ENCODE results near the gene TTC12. TPM values are rescaled to one million over a fixed set of nuclear protein-coding genes. Genes with fewer than 3 reads are reported as not detected.

The TTC12 gene
- total and polyA plus RNA-seq, 10 of the 15 experiments (the other 5 are each of a cell fraction or from before 2014, with no cell fraction given): 3.7 to 14.0 (median 8.1) TPM

- TF ChIP-seq ZSCAN29 (IDR thresholded peaks at IDR 0.05): no peak
Observed at GRCh38 chr11:113395782-113396336, 81.5 kb downstream of the TTC12 start (continued).

GRCh38 chr11:113396690-113397089, 82.3 kb downstream of the TTC12 start:
- H3K27ac ChIP-seq (ENCODE audit: control insufficient read depth, insufficient read depth): no peak overlapping the region
- DNase-seq (ENCODE audit: low read depth, low spot score) (no peak), ATAC-seq (no peak), FAIRE-seq (no peak)
- ChIA-PET POLR2A (interaction anchor here (0.6 kb wide), 1 partner anchor 568 kb away, joined by 3 read pairs; no protein-coding TSS in a partner anchor), CTCF (interaction anchor here (1.2 kb wide), 1 partner anchor 12 kb away, joined by 4 read pairs; no protein-coding TSS in a partner anchor), RAD21 (ENCODE audit: unreplicated experiment) (no interaction called here), SMC1A (ENCODE audit: uncharacterized antibody, unreplicated experiment) (no interaction called here)
- no peaks in the 10 kb centered on the region for H4K20me1 ChIP-seq (ENCODE audit: control insufficient read depth, insufficient read depth)
- H3K9me3 ChIP-seq (replicated peaks; ENCODE audit: control insufficient read depth, insufficient read depth, low read length): no peaks in the 10 kb centered on the region
- WGBS (ENCODE audit: insufficient coverage, insufficient replicate concordance, low lambda C conversion rate, missing lambda C conversion rate): 0% methylated on average over 1 of the region's 1 CpG
- H3K4me2 ChIP-seq (ENCODE audit: control insufficient read depth, insufficient read depth): no peak overlapping the region
- no peaks in the 10 kb centered on the region for H3K4me1 ChIP-seq (ENCODE audit: control insufficient read depth, insufficient read depth, low read length)
- no peaks in the 10 kb centered on the region for H3K79me2 ChIP-seq (ENCODE audit: control insufficient read depth, insufficient read depth, low read length)
- H3K36me3 ChIP-seq (ENCODE audit: control insufficient read depth in 2 of 2, insufficient read depth in 2 of 2, low read length in 1 of 2): no peaks in the 10 kb centered on the region
- H3K4me3 ChIP-seq: no peak overlapping the region
- no peak overlapping the region for H3K9ac ChIP-seq (ENCODE audit: control insufficient read depth, insufficient read depth, low read length)
- H2AFZ ChIP-seq (ENCODE audit: control insufficient read depth, low read depth, low read length): no peak overlapping the region
- in situ Hi-C loops (cut with MboI): no loop called here
- intact Hi-C loops (cut with micrococcal nuclease; ENCODE audit: unreplicated experiment): no loop called here
- BruUV-seq (replicated peaks): no TSS peak
- H3K27me3 ChIP-seq (replicated peaks in 1 of 2; ENCODE audit: control insufficient read depth in 2 of 2, insufficient read depth in 2 of 2, low read length in 1 of 2): peaks cover 0 to 2% of the 10 kb centered on the region in 2 experiments; a peak in 2 of 4 replicates
- TF ChIP-seq BRCA1 (IDR thresholded peaks at IDR 0.05; ENCODE audit: low read depth, low read length) (no peak), ZZZ3 (IDR thresholded peaks at IDR 0.05; ENCODE audit: control insufficient read depth, insufficient read length, low read depth) (no peak), POLR2A (IDR thresholded peaks at IDR 0.05; ENCODE audit: low read depth, low read length) (no peak), ZNF592 (IDR thresholded peaks at IDR 0.05) (no peak), SREBF2 (IDR thresholded peaks at IDR 0.05; ENCODE audit: low read length) (no peak), ZSCAN29 (IDR thresholded peaks at IDR 0.05) (no peak), NBN (IDR thresholded peaks at IDR 0.05) (no peak), ZBTB33 (IDR thresholded peaks at IDR 0.05) (no peak), NFYA (IDR thresholded peaks at IDR 0.05; ENCODE audit: borderline replicate concordance, low read depth, low read length) (no peak), NR2F1 (conservative IDR thresholded peaks at IDR 0.05) (no peak), PBX3 (IDR thresholded peaks at IDR 0.05; ENCODE audit: insufficient replicate concordance, low read depth, low read length) (no peak), ATF2 (IDR thresholded peaks at IDR 0.05; ENCODE audit: low read length) (no peak), SIN3A (IDR thresholded peaks at IDR 0.05; ENCODE audit: low read depth, low read length) (no peak), LARP7 (IDR thresholded peaks at IDR 0.05) (no peak)
